Naive thymus-derived CD4-positive, alpha-beta T cell (primary cell): ENCODE results near the gene HOXD8. TPM values are rescaled to one million over a fixed set of nuclear protein-coding genes. Genes with fewer than 3 reads are reported as not detected.

Experiments used
- ATAC-seq: fragments of 150-1000 bp; cut with Tn5 transposase; 2 replicates; pipeline ENCODE4 v1.10.0; 2021; ENCODE audit warnings: mild to moderate bottlenecking, moderate library complexity
- CTCF ChIA-PET: fragments of 350-600 bp; sonication (Branson Sonifier 250); formaldehyde crosslinking; loops from one replicate; lab custom pipeline; 2021; ENCODE audit warnings: antibody characterized with exemption; lab: Charles Lee
- POLR2A ChIA-PET: fragments of 350-600 bp; sonication (Branson Sonifier 250); formaldehyde crosslinking; loops from one replicate; lab custom pipeline; 2021; ENCODE audit warnings: antibody characterized with exemption, inconsistent platforms; lab: Charles Lee
- DNase-seq, 9 donors: peaks; one replicate each; pipeline versions ENCODE4 v3.0.0 to v3.0.0-alpha.2; 2020 to 2022; ENCODE audit warnings: mixed read lengths in 1 of 9
- H3K27ac ChIP-seq: one replicate; pipeline ENCODE4 v1.7.0; 2013; ENCODE audit warnings: mild to moderate bottlenecking, low read depth, low read length, moderate library complexity
- H3K27me3 ChIP-seq, 2 donors: one replicate each; pipeline ENCODE4 v1.7.0; 2013; ENCODE audit warnings: low read length in 2 of 2, mild to moderate bottlenecking in 2 of 2, moderate library complexity in 2 of 2; ENCODE audit not compliant: control insufficient read depth in 2 of 2, insufficient read depth in 2 of 2
- H3K36me3 ChIP-seq, 3 experiments: 1 replicate in 2 of 3; 2 replicates in 1 of 3; pipeline ENCODE4 v1.7.0; 2013; ENCODE audit warnings: low read length in 3 of 3, mild to moderate bottlenecking in 3 of 3, moderate library complexity in 1 of 3; ENCODE audit not compliant: insufficient read depth in 3 of 3, control insufficient read depth in 2 of 3
- H3K4me1 ChIP-seq, 2 donors: one replicate each; pipeline ENCODE4 v1.7.0; 2013; ENCODE audit warnings: low read length in 2 of 2, mild to moderate bottlenecking in 2 of 2, moderate library complexity in 1 of 2; ENCODE audit not compliant: control insufficient read depth in 2 of 2, insufficient read depth in 2 of 2
- H3K4me3 ChIP-seq: 2 replicates; pipeline ENCODE4 v1.7.0; 2013; ENCODE audit warnings: mild to moderate bottlenecking, low read length
- H3K9me3 ChIP-seq, 3 experiments: 1 replicate in 2 of 3; 2 replicates in 1 of 3; pipeline ENCODE4 v1.7.0; 2013; ENCODE audit warnings: low read length in 3 of 3; ENCODE audit not compliant: control insufficient read depth in 2 of 3
- H3K27ac Mint-ChIP-seq, 9 donors: one replicate each; pipeline ENCODE4 v1.8.0; 2020 to 2022; ENCODE audit warnings: mixed read lengths in 9 of 9, mild to moderate bottlenecking in 8 of 9, moderate library complexity in 5 of 9, inconsistent platforms in 2 of 9
- H3K27me3 Mint-ChIP-seq, 5 donors: one replicate each; pipeline ENCODE4 v1.8.0; 2021 to 2022; ENCODE audit warnings: mixed read lengths in 5 of 5, mild to moderate bottlenecking in 1 of 5
- H3K36me3 Mint-ChIP-seq, 5 donors: one replicate each; pipeline ENCODE4 v1.8.0; 2020 to 2022; ENCODE audit warnings: mixed read lengths in 5 of 5, mild to moderate bottlenecking in 3 of 5, inconsistent platforms in 1 of 5
- H3K4me1 Mint-ChIP-seq, 7 donors: one replicate each; pipeline ENCODE4 v1.8.0; 2020 to 2022; ENCODE audit warnings: mixed read lengths in 7 of 7, mild to moderate bottlenecking in 3 of 7, inconsistent platforms in 1 of 7
- H3K4me3 Mint-ChIP-seq, 10 donors: one replicate each; pipeline ENCODE4 v1.8.0; 2020 to 2022; ENCODE audit warnings: mild to moderate bottlenecking in 10 of 10, mixed read lengths in 10 of 10, moderate library complexity in 6 of 10, inconsistent platforms in 2 of 10
- H3K9me3 Mint-ChIP-seq, 11 donors: one replicate each; pipeline ENCODE4 v1.8.0; 2020 to 2022; ENCODE audit warnings: mixed read lengths in 11 of 11, mild to moderate bottlenecking in 4 of 11, inconsistent platforms in 1 of 11, moderate library complexity in 1 of 11
- intact Hi-C, 2 donors: fragments of 100-400 bp; cut with micrococcal nuclease; formaldehyde crosslinking; loops; one replicate each; pipeline ENCODE4 v1.15.1; 2023
- polyA plus RNA-seq, 2 donors: library from polyadenylated mRNA; unstranded; fragments of 300-500 nt; fragmentation: Illumina TruSeq; gene quantifications; one replicate each; pipeline ENCODE4 v1.2.3, GENCODE V29; 2021
- total RNA-seq, 6 experiments: library from RNA in 5 of 6; stranded (reverse) in 5 of 6; gene quantifications; 1 replicate in 5 of 6; 2 replicates in 1 of 6; pipeline ENCODE4 v1.2.3 and lab custom pipeline; 2021 to 2026

The HOXD8 gene
- total and polyA plus RNA-seq, 7 experiments from 2014 or later: not detected

DNA sequence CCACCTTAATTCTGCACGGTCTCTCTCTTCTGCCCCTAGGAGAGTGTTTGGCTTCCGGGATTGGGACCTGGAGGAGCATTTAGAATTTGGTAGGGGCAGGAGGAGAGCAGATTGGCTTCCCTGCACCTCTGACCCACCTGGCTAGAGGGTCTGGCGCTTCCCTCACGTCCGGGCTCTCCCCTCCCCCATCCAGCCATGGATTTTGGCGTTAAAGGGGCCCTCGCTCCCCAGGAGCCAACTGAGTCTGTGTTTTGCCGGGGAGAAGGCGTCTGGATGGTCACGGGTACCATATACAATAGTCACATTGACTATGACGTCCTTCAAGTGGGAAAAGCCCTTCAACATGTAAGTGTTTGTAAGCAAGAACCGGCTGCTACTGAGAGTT lies 34.2 kb downstream of the HOXD8 start:
- Histone ChIP-seq H3K4me1 (peaks cover 0 to 6% of the 10 kb centered on the region in 2 donors), H3K36me3 (no peaks in the 10 kb centered on the region), H3K27me3 (peaks cover 5 to 42% of the 10 kb centered on the region in 2 donors), H3K4me3 (no peak overlapping the region), H3K9me3 (peaks cover 0 to 5% (median 0%) of the 10 kb centered on the region in 3 experiments), H3K27ac (no peak overlapping the region)
- DNase-seq (no peak), ATAC-seq (no peak)
- Mint-ChIP-seq H3K4me3 (peak overlapping the region in 3 of 10 donors; percentile 0 to 69 (median 27)), H3K9me3 (peaks cover 0 to 33% (median 6%) of the 10 kb centered on the region in 11 donors), H3K4me1 (peaks cover 3 to 18% (median 9%) of the 10 kb centered on the region in 7 donors), H3K27ac (peak overlapping the region in 3 of 9 donors; percentile 22 to 73 (median 66)), H3K36me3 (peaks cover 0 to 8% (median 0%) of the 10 kb centered on the region in 5 donors), H3K27me3 (peaks cover 71 to 93% (median 90%) of the 10 kb centered on the region in 5 donors)
- POLR2A ChIA-PET: no interaction called here
- CTCF ChIA-PET: no interaction called here
- intact Hi-C loops: loop anchor here in 1 of 2 donors (2.0 to 10.0 kb wide), 3 partner anchors 51 to 1829 kb away; partner anchors contain the start of gene SP9

DNA sequence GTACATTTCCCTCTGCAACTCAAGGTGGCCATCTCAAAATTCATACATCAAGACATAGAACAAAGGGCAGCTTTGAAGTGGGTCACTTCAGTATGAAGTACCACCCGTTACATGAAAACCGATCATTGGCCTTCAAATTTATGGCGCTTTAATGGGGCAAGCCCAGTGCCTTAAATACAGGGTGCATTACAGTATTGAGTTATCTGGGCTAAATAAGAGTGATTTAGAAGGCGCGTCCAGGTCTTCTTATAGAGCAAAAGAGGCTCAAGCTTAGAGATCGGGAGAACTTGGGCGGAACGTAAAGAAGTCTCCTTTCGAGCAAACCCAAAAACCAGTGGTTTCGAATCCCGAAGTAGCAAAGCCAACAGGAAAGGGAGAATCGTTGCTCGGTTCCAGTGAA lies 34.7 kb downstream of the HOXD8 start:
- Mint-ChIP-seq H3K4me3 (peak overlapping the region in 6 of 10 donors; percentile 27 to 69 (median 49)), H3K36me3 (peaks cover 0 to 8% (median 0%) of the 10 kb centered on the region in 5 donors), H3K27me3 (peaks cover 71 to 96% (median 89%) of the 10 kb centered on the region in 5 donors), H3K9me3 (peaks cover 0 to 33% (median 6%) of the 10 kb centered on the region in 11 donors), H3K4me1 (peaks cover 3 to 18% (median 9%) of the 10 kb centered on the region in 7 donors), H3K27ac (peak overlapping the region in 3 of 9 donors; percentile 25 to 73 (median 66))
- ATAC-seq: no peak
- no peak overlapping the region for H3K27ac ChIP-seq
- intact Hi-C loops: loop anchor here in 1 of 2 donors (5.0 to 10.0 kb wide), 2 partner anchors 52 to 1829 kb away; partner anchors contain the start of gene SP9
- H3K36me3 ChIP-seq: no peaks in the 10 kb centered on the region
- no peak overlapping the region for H3K4me3 ChIP-seq
- ChIA-PET POLR2A (no interaction called here), CTCF (no interaction called here)
- peaks cover 0 to 5% (median 0%) of the 10 kb centered on the region in 3 experiments for H3K9me3 ChIP-seq
- peaks cover 5 to 42% of the 10 kb centered on the region in 2 donors for H3K27me3 ChIP-seq
- no peak for DNase-seq
- peaks cover 0 to 6% of the 10 kb centered on the region in 2 donors for H3K4me1 ChIP-seq

DNA sequence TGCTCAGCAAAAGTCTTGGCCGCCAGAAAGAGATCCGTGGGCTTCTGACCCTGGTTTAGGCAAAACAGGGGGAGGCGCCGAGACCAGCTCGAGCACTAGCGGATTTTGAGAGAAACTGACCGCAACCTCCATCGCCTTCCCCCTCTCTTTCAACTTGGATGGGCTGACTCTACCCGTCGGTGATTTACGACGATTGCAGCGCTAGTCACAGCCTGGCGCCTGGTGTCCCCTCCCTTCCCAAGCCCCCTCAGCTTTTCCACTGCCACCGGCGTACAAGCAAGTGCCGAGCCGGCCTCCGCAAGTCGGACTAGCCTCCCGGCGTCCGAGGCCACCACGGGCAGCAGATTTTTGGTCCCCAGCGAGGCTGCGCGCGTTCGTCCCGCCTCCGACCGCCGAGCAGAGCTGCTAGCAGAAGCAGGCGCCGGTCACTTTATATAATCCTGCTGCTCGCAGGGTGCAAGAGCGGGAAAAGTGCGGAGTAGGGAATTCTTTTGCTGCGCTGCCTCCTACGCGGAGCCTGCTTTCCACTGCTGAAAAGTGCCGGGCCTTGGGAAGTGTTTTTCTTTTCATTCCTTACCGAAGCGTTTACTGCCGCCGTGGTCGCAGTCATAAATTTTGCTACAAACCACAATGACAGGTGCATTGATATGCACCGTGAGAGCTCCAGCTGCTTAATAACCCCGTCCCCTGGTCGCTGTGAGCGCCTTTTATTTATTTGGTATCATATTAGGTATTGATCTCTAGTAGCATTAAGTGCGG lies 35.3 kb downstream of the HOXD8 start:
- intact Hi-C loops: loop anchor here in 1 of 2 donors (5.0 to 10.0 kb wide), 2 partner anchors 52 to 1830 kb away; partner anchors contain the start of gene SP9
- POLR2A ChIA-PET: no interaction called here
- H3K27ac ChIP-seq: no peak overlapping the region

DNA sequence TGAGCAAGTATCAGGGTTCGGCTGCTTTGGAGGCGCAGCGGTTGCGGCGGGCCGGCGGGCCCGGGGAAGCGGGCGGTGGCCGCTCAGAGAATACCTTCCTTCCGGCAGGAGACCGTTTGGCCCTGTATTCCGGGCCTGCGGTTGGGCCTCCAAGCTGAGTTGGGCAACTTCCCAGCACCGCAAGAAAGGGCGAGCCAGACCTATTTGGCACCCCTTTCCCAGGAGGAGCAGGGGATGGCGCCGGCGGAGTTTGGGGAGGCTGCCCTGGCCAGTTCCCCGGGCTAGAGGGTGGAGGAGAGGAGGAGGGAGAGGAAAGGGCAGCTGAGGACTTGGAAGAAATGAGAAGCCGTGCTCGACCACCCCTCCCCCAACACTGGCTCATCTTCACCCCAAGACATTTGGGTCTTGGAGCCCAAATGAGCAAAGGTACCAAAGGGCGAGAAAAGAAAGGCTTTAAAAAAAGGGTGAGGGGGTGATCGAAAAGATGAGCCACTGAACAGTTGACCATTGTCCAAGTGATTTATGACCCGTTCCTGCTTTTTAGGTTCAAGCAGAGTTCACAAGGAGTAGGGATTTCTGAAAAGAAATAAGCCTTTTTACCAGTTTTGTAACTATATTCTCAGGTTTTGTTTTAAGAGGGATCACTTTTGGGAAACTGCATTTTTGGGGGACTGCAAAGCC lies 36.0 kb downstream of the HOXD8 start:
- intact Hi-C loops: loop anchor here in 1 of 2 donors (10.0 kb wide), 1 partner anchor 1831 kb away; the partner anchor contains the start of gene SP9
- Histone ChIP-seq H3K4me3 (no peak overlapping the region), H3K4me1 (no peaks in the 10 kb centered on the region), H3K27me3 (peaks cover 3 to 50% of the 10 kb centered on the region in 2 donors), H3K27ac (no peak overlapping the region), H3K36me3 (no peaks in the 10 kb centered on the region), H3K9me3 (peaks cover 0 to 5% (median 0%) of the 10 kb centered on the region in 3 experiments)
- H3K27me3 Mint-ChIP-seq: peaks cover 80 to 99% (median 89%) of the 10 kb centered on the region in 5 donors
- CTCF ChIA-PET: no interaction called here
- no peak for ATAC-seq
- peak overlapping the region in 3 of 10 donors; percentile 16 to 61 (median 40) for H3K4me3 Mint-ChIP-seq
- peaks cover 0 to 8% (median 0%) of the 10 kb centered on the region in 5 donors for H3K36me3 Mint-ChIP-seq
- POLR2A ChIA-PET: no interaction called here
- H3K4me1 Mint-ChIP-seq: peaks cover 3 to 17% (median 9%) of the 10 kb centered on the region in 7 donors
- peaks cover 0 to 33% (median 6%) of the 10 kb centered on the region in 11 donors for H3K9me3 Mint-ChIP-seq
- no peak for DNase-seq
- H3K27ac Mint-ChIP-seq: peak overlapping the region in 1 of 9 donors; percentile 76

More for the DNA sequence above, 35.3 kb downstream of the HOXD8 start:
- DNase-seq (no peak), ATAC-seq (no peak)
- H3K27ac Mint-ChIP-seq: peak overlapping the region in 2 of 9 donors; percentile 66 to 76
- peak overlapping the region in 6 of 10 donors; percentile 25 to 69 (median 48) for H3K4me3 Mint-ChIP-seq
- peaks cover 77 to 96% (median 89%) of the 10 kb centered on the region in 5 donors for H3K27me3 Mint-ChIP-seq
- H3K4me1 Mint-ChIP-seq: peaks cover 3 to 17% (median 9%) of the 10 kb centered on the region in 7 donors
- H3K9me3 Mint-ChIP-seq: peaks cover 0 to 33% (median 6%) of the 10 kb centered on the region in 11 donors
- Histone ChIP-seq H3K9me3 (peaks cover 0 to 5% (median 0%) of the 10 kb centered on the region in 3 experiments), H3K4me3 (no peak overlapping the region), H3K27me3 (peaks cover 5 to 47% of the 10 kb centered on the region in 2 donors), H3K4me1 (peaks cover 0 to under 1% of the 10 kb centered on the region in 2 donors), H3K36me3 (no peaks in the 10 kb centered on the region)
- CTCF ChIA-PET: no interaction called here
- H3K36me3 Mint-ChIP-seq: peaks cover 0 to 8% (median 0%) of the 10 kb centered on the region in 5 donors

DNA sequence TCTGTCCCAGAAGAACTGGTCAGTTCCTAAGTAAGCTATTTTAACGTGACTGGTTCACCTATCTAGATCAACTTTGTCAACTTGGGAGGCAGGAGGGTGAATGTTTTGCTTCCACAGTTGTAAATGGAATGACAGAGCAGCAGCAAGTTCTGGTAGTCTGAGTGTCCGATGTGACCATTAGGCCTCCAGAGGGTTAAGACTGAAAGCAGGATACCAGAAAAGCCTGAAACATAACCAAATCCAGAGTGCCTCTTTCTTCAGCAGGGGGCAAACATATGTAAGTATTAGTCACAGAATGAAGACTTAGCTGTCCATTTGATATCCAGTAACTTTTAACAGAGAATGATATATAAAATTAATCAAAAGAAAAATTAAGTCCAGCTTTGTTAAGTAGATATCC lies 36.8 kb downstream of the HOXD8 start:
- H3K27ac ChIP-seq: no peak overlapping the region
- Mint-ChIP-seq H3K36me3 (peaks cover 0 to 8% (median 0%) of the 10 kb centered on the region in 5 donors), H3K27me3 (peaks cover 80 to 99% (median 88%) of the 10 kb centered on the region in 5 donors), H3K4me3 (no peak overlapping the region), H3K9me3 (peaks cover 0 to 29% (median 6%) of the 10 kb centered on the region in 11 donors), H3K4me1 (peaks cover 3 to 15% (median 9%) of the 10 kb centered on the region in 7 donors), H3K27ac (no peak overlapping the region)
- ATAC-seq: no peak
- no peak overlapping the region for H3K4me3 ChIP-seq
- CTCF ChIA-PET: no interaction called here
- peaks cover 0 to 5% (median 0%) of the 10 kb centered on the region in 3 experiments for H3K9me3 ChIP-seq
- intact Hi-C loops: loop anchor here in 1 of 2 donors (10.0 kb wide), 1 partner anchor 1831 kb away; the partner anchor contains the start of gene SP9
- no peaks in the 10 kb centered on the region for H3K4me1 ChIP-seq
- H3K27me3 ChIP-seq: peaks cover 3 to 52% of the 10 kb centered on the region in 2 donors
- no peaks in the 10 kb centered on the region for H3K36me3 ChIP-seq
- no peak for DNase-seq
- POLR2A ChIA-PET: no interaction called here

DNA sequence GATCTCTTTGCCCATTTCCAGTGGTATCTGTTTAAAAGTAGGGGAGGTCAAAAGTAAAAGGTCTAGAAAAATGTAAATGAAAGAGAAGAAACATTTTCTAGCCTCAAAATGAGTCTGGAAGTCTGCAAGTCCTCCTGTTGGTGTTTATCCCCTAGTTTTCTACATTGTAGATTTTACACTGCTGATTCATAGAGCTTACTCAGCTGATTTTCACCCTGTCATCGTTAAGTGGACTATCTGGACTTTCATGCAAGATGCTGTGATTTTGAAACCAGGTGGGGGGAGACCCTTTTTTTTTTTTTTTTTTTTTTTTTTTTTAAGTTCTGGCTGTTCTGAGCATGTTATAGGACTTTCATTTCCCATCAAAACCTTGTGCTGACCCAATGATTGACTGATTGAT lies 37.9 kb downstream of the HOXD8 start:
- H3K4me3 Mint-ChIP-seq: no peak overlapping the region
- H3K4me3 ChIP-seq: no peak overlapping the region
- H3K9me3 ChIP-seq: peaks cover 0 to 5% (median 0%) of the 10 kb centered on the region in 3 experiments
- no peak overlapping the region for H3K27ac Mint-ChIP-seq
- H3K36me3 ChIP-seq: no peaks in the 10 kb centered on the region
- CTCF ChIA-PET: interaction anchor here (0.6 kb wide), 1 partner anchor 279 kb away, joined by 3 read pairs; no protein-coding TSS in a partner anchor
- peaks cover 3 to 44% of the 10 kb centered on the region in 2 donors for H3K27me3 ChIP-seq
- H3K27me3 Mint-ChIP-seq: peaks cover 77 to 97% (median 83%) of the 10 kb centered on the region in 5 donors
- H3K36me3 Mint-ChIP-seq: peaks cover 0 to 8% (median 0%) of the 10 kb centered on the region in 5 donors
- intact Hi-C loops: loop anchor here in 1 of 2 donors (10.0 kb wide), 1 partner anchor 1833 kb away; the partner anchor contains the start of gene SP9
- no peak for ATAC-seq
- DNase-seq: no peak
- H3K27ac ChIP-seq: no peak overlapping the region
- peaks cover 0 to 26% (median 4%) of the 10 kb centered on the region in 11 donors for H3K9me3 Mint-ChIP-seq
- POLR2A ChIA-PET: interaction anchor here (0.7 kb wide), 1 partner anchor 15 kb away, joined by 3 read pairs; no protein-coding TSS in a partner anchor
- H3K4me1 ChIP-seq: no peaks in the 10 kb centered on the region
- H3K4me1 Mint-ChIP-seq: peaks cover 3 to 18% (median 15%) of the 10 kb centered on the region in 7 donors
